Loucy (cell line): ENCODE measurements around the gene TNS3.

Experiments
- H2AFZ ChIP-seq: fragments of 200-600 bp; sonication (generic); 2 replicates; pipeline ENCODE4 v1.6.0; 2016; ENCODE audit warnings: antibody characterized with exemption, mild to moderate bottlenecking, low read length, moderate library complexity
- H3F3A ChIP-seq: fragments of 200-600 bp; 2 replicates; pipeline ENCODE4 v1.6.0; 2016; ENCODE audit warnings: antibody characterized with exemption, low read depth, mild to moderate bottlenecking
- H3K27me3 ChIP-seq: fragments of 200-600 bp; sonication (generic); 2 replicates; pipeline ENCODE4 v1.6.1; 2014; ENCODE audit warnings: low read length, mild to moderate bottlenecking; ENCODE audit not compliant: insufficient read depth, poor library complexity, severe bottlenecking
- H3K36me3 ChIP-seq: fragments of 200-600 bp; sonication (generic); 2 replicates; pipeline ENCODE4 v1.6.1; 2016; ENCODE audit warnings: low read length; ENCODE audit not compliant: insufficient read depth
- H3K4me1 ChIP-seq: fragments of 200-600 bp; sonication (generic); 2 replicates; pipeline ENCODE4 v1.5.1; 2014; ENCODE audit warnings: low read length, mild to moderate bottlenecking; ENCODE audit not compliant: insufficient read depth, poor library complexity, severe bottlenecking
- H3K4me2 ChIP-seq: fragments of 200-600 bp; sonication (generic); 2 replicates; pipeline ENCODE4 v1.6.0; 2014; ENCODE audit warnings: antibody characterized with exemption, low read length, low read depth, mild to moderate bottlenecking; ENCODE audit not compliant: poor library complexity, severe bottlenecking
- H3K4me3 ChIP-seq: fragments of 200-600 bp; sonication (generic); 2 replicates; pipeline ENCODE4 v1.5.1; 2014; ENCODE audit warnings: low read length, mild to moderate bottlenecking, mixed read lengths; ENCODE audit not compliant: poor library complexity, severe bottlenecking
- H3K79me2 ChIP-seq: fragments of 200-600 bp; sonication (generic); 2 replicates; pipeline ENCODE4 v1.6.1; 2014; ENCODE audit warnings: low read length; ENCODE audit not compliant: insufficient read depth
- H3K9ac ChIP-seq: fragments of 200-600 bp; sonication (generic); 2 replicates; pipeline ENCODE4 v1.6.0; 2014; ENCODE audit warnings: mild to moderate bottlenecking, low read depth, low read length, moderate library complexity; ENCODE audit not compliant: poor library complexity, severe bottlenecking
- H3K9me2 ChIP-seq: fragments of 200-600 bp; sonication (generic); replicated peaks from 2 replicates; pipeline ENCODE4 v1.6.1; 2016; ENCODE audit warnings: low read depth, low read length, mixed read lengths
- H3K9me3 ChIP-seq: fragments of 200-600 bp; sonication (generic); 2 replicates; pipeline ENCODE4 v1.6.1; 2014; ENCODE audit warnings: mild to moderate bottlenecking, antibody characterized with exemption, low read length, low read depth; ENCODE audit not compliant: insufficient read depth
- H4K20me1 ChIP-seq: fragments of 200-600 bp; sonication (generic); 2 replicates; pipeline ENCODE4 v1.6.0; 2014; ENCODE audit warnings: antibody characterized with exemption, low read length, mild to moderate bottlenecking; ENCODE audit not compliant: insufficient read depth, poor library complexity, severe bottlenecking
- EZH2phosphoT487 ChIP-seq: fragments of 200-600 bp; IDR thresholded peaks from 2 replicates; pipeline ENCODE4 v1.6.1; 2018; ENCODE audit warnings: antibody characterized with exemption, mild to moderate bottlenecking, moderate library complexity, borderline replicate concordance
- TF ChIP-seq, protein P1 (sequence below): fragments of 200-600 bp; sonication (generic); conservative IDR thresholded peaks from 2 replicates; pipeline ENCODE4 v1.5.1; 2014; ENCODE audit warnings: mild to moderate bottlenecking, antibody characterized with exemption, low read length

TNS3 gene

GRCh38 chr7:47400741-47401206 lies 181.1 kb downstream of the TNS3 start:
- H3K4me2 ChIP-seq, result no peak overlapping the region
- no peaks in the 10 kb centered on the region for H4K20me1 ChIP-seq
- no peaks in the 10 kb centered on the region for H3K79me2 ChIP-seq
- no peaks in the 10 kb centered on the region for H3F3A ChIP-seq
- H3K27me3 ChIP-seq, result no peaks in the 10 kb centered on the region
- H3K9me2 ChIP-seq, result no peaks in the 10 kb centered on the region
- H3K9me3 ChIP-seq, result peaks cover 2% of the 10 kb centered on the region; the same call in 1 of the 2 replicates
- no peak overlapping the region for H3K9ac ChIP-seq
- TF ChIP-seq EZH2phosphoT487, result no peak
- TF ChIP-seq, protein P1, sequence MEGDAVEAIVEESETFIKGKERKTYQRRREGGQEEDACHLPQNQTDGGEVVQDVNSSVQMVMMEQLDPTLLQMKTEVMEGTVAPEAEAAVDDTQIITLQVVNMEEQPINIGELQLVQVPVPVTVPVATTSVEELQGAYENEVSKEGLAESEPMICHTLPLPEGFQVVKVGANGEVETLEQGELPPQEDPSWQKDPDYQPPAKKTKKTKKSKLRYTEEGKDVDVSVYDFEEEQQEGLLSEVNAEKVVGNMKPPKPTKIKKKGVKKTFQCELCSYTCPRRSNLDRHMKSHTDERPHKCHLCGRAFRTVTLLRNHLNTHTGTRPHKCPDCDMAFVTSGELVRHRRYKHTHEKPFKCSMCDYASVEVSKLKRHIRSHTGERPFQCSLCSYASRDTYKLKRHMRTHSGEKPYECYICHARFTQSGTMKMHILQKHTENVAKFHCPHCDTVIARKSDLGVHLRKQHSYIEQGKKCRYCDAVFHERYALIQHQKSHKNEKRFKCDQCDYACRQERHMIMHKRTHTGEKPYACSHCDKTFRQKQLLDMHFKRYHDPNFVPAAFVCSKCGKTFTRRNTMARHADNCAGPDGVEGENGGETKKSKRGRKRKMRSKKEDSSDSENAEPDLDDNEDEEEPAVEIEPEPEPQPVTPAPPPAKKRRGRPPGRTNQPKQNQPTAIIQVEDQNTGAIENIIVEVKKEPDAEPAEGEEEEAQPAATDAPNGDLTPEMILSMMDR, result no peak
- no peaks in the 10 kb centered on the region for H3K4me1 ChIP-seq
- H3K36me3 ChIP-seq, result no peaks in the 10 kb centered on the region
- H3K4me3 ChIP-seq, result no peak overlapping the region
- H2AFZ ChIP-seq, result no peak overlapping the region

DNA sequence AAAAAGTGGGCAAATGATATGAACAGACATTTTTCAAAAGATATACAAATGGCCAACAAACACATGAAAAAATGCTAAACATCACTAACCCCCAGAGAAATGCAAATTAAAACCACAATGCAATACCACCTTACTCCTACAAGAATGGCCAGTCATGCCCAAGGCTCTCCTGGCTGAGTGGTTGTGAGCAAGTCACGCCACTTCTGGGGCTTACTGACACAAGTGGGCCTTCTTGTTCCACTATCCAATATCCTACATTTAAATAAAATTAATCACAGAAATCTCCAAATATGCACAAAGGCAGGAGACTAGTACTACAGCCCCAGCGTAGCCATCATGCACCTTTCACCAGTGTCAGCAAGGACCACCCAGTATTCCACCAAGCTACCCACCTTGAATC lies 181.9 kb downstream of the TNS3 start:
- no peak overlapping the region for H2AFZ ChIP-seq

DNA sequence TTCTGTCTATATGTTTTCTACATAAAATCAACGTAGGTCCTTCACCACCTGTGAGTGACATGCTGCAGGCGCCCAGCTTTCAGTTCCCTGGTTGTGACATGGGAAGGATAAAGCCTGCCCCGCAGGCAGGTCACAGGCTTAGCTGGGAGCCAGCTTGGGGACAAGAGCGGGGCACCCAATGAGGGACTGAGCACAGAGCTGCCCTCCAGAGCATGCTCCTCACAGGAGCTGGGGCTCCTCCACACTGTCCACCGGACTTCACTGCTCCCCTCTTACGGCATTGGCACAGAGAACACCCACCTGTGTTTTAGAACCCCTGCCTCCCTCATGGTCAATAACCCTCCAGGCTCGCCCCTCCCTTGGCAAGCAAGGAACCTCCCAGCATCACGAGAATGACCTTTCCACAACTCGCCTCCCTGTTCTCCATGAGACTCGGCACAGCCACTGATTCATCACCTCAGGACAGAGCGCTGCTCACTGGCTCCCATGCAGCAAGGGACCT lies 187.1 kb downstream of the TNS3 start:
- Histone ChIP-seq H3K4me3 (no peak overlapping the region), H3K9me3 (no peaks in the 10 kb centered on the region; the same call in 1 of the 2 replicates), H3F3A (no peaks in the 10 kb centered on the region), H3K9me2 (no peaks in the 10 kb centered on the region), H3K27me3 (no peaks in the 10 kb centered on the region), H3K4me1 (no peaks in the 10 kb centered on the region), H3K36me3 (no peaks in the 10 kb centered on the region), H4K20me1 (no peaks in the 10 kb centered on the region), H3K79me2 (no peaks in the 10 kb centered on the region), H2AFZ (no peak overlapping the region), H3K4me2 (no peak overlapping the region), H3K9ac (no peak overlapping the region)
- TF ChIP-seq EZH2phosphoT487, result no peak
- TF ChIP-seq, protein P1, result no peak

More for the DNA sequence above, 181.9 kb downstream of the TNS3 start:
- Histone ChIP-seq H3K79me2 (no peaks in the 10 kb centered on the region), H3K4me3 (no peak overlapping the region), H3K9me3 (peaks cover 2% of the 10 kb centered on the region; the same call in 1 of the 2 replicates), H3K9ac (no peak overlapping the region), H3K27me3 (no peaks in the 10 kb centered on the region), H3K9me2 (no peaks in the 10 kb centered on the region), H3K36me3 (no peaks in the 10 kb centered on the region), H3F3A (no peaks in the 10 kb centered on the region), H3K4me1 (no peaks in the 10 kb centered on the region), H3K4me2 (no peak overlapping the region), H4K20me1 (no peaks in the 10 kb centered on the region)
- TF ChIP-seq, protein P1, result no peak
- no peak for TF ChIP-seq EZH2phosphoT487
